Germinal center (tissue), 1 donor: Measurements from ENCODE around the gene ZIK1.

Experiments
- DNase-seq: peaks from one replicate; pipeline ENCODE4 v3.0.0; 2012; ENCODE audit warnings: mixed read lengths, low spot score

ZIK1 gene

GRCh38 chr19:57611113-57611512, 27.2 kb downstream of the ZIK1 start:
- DNase-seq = no peak

- peak; percentile 94 for DNase-seq
These were observed 30.2 kb downstream of the ZIK1 start, which contains the start of gene ZNF134 for GRCh38 chr19:57613941-57614743. Gene ZNF134 (plus strand): TSS chr19:57614242. CDS start chr19:57619469, 5,227 bp downstream.

- no peak for DNase-seq
These were observed 31.4 kb downstream of the ZIK1 start for GRCh38 chr19:57615346-57615745.

- no peak for DNase-seq
These were observed 36.9 kb downstream of the ZIK1 start for GRCh38 chr19:57620673-57621348.

GRCh38 chr19:57623091-57623490, 39.1 kb downstream of the ZIK1 start:
- DNase-seq = no peak

- peak; percentile 94 for DNase-seq
These were observed 49.3 kb downstream of the ZIK1 start, which contains the start of gene ZNF211 for GRCh38 chr19:57632987-57633831. Gene ZNF211 (plus strand): TSS chr19:57633168. CDS start chr19:57633347, 179 bp downstream.

- DNase-seq = no peak
These were observed 49.8 kb downstream of the ZIK1 start for GRCh38 chr19:57633832-57634131.

GRCh38 chr19:57637379-57637778, 53.4 kb downstream of the ZIK1 start:
- DNase-seq = no peak

- no peak for DNase-seq
These were observed 57.8 kb downstream of the ZIK1 start for GRCh38 chr19:57641715-57642234.

GRCh38 chr19:57642396-57643046, 58.6 kb downstream of the ZIK1 start:
- no peak for DNase-seq
